ENCODE results near the gene B4GALT5. TPM values are rescaled to one million over a fixed set of nuclear protein-coding genes. Genes with fewer than 3 reads are reported as not detected.

The B4GALT5 gene
- total RNA-seq, 1 experiment from 2014 or later, result 77.0 TPM

DNA sequence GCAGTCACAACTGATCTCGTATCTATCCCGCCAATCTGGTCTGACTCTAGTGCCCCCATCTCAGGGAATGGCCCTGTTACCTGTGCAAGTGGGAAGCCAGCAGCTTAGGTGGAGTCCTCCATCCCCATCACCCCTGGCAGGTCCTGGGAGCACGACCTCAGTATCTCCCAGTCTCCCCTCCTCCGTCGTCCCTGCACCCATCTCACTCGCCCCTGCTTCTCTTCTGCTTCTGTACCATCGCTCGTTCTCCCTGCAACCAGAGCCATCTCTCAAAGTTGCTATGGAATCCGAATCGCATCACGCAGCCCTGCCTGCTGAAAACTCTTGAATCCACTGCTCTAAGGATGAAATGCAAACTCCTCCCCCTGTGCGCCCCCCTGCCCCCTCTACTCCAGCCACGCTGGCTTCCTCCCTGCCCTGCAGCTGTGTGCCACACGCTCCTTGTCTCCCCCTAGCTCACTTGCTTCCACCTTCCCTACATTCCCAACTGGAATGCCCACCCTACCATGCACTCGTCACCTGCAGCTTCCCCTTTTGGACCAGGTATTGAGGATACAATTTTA is 81.7 kb downstream of the B4GALT5 start:
- no CpG with 5 or more reads among the region's 15 CpGs for WGBS (ENCODE audit: extremely low coverage, insufficient read length, low lambda C conversion rate)
- H3K27ac ChIP-seq (ENCODE audit: insufficient read length, low read depth, low read length), result no peak overlapping the region

More for the DNA sequence above, 81.7 kb downstream of the B4GALT5 start:
- Histone ChIP-seq H4K20me1 (ENCODE audit: control insufficient read depth, insufficient read depth, insufficient read length) (no peaks in the 10 kb centered on the region), H3K9me3 (ENCODE audit: control insufficient read depth, low read depth, low read length) (no peaks in the 10 kb centered on the region), H3K79me2 (ENCODE audit: insufficient read depth, low read length) (no peaks in the 10 kb centered on the region), H3K27me3 (ENCODE audit: insufficient read depth, low read length) (no peaks in the 10 kb centered on the region), H3K4ac (ENCODE audit: low read depth, low read length) (no peak overlapping the region), H4K8ac (replicated peaks; ENCODE audit: insufficient read length, low read depth, low read length) (no peak overlapping the region), H4K5ac (ENCODE audit: insufficient read length, low read depth, low read length) (no peak overlapping the region), H2BK12ac (ENCODE audit: insufficient read length, low read depth, low read length) (no peak overlapping the region), H2BK5ac (ENCODE audit: insufficient read length, low read length) (no peak overlapping the region), H3K23ac (ENCODE audit: insufficient read length, low read depth, low read length) (no peak overlapping the region), H3K56ac (ENCODE audit: insufficient read length, low read depth, low read length) (no peak overlapping the region), H3K23me2 (ENCODE audit: insufficient read length, low read depth, low read length, poor library complexity, severe bottlenecking) (no peaks in the 10 kb centered on the region), H3K9ac (ENCODE audit: extremely low read depth, insufficient read length, low read length) (no peak overlapping the region), H2AK5ac (ENCODE audit: insufficient read length, low read length) (no peak overlapping the region), H2BK20ac (ENCODE audit: low read depth, low read length, poor library complexity, severe bottlenecking) (no peak overlapping the region), H2BK120ac (ENCODE audit: low read depth, low read length, poor library complexity, severe bottlenecking) (no peak overlapping the region), H2BK15ac (ENCODE audit: low read depth, low read length) (no peak overlapping the region), H2AFZ (ENCODE audit: low read length) (no peak overlapping the region), H3K4me1 (ENCODE audit: insufficient read depth, low read length) (peaks cover 5% of the 10 kb centered on the region), H4K91ac (ENCODE audit: insufficient read length, low read depth, low read length) (no peak overlapping the region), H3T11ph (ENCODE audit: low read length) (no peak overlapping the region), H3K79me1 (ENCODE audit: insufficient read depth, low read depth, low read length, poor library complexity, severe bottlenecking) (no peaks in the 10 kb centered on the region), H3K18ac (ENCODE audit: insufficient read length, low read depth, low read length) (no peak overlapping the region), H3K14ac (ENCODE audit: insufficient read depth, low read length) (no peak overlapping the region), H3K4me2 (ENCODE audit: insufficient read depth, insufficient read length, low read length) (no peak overlapping the region)
- TF ChIP-seq, protein P1, sequence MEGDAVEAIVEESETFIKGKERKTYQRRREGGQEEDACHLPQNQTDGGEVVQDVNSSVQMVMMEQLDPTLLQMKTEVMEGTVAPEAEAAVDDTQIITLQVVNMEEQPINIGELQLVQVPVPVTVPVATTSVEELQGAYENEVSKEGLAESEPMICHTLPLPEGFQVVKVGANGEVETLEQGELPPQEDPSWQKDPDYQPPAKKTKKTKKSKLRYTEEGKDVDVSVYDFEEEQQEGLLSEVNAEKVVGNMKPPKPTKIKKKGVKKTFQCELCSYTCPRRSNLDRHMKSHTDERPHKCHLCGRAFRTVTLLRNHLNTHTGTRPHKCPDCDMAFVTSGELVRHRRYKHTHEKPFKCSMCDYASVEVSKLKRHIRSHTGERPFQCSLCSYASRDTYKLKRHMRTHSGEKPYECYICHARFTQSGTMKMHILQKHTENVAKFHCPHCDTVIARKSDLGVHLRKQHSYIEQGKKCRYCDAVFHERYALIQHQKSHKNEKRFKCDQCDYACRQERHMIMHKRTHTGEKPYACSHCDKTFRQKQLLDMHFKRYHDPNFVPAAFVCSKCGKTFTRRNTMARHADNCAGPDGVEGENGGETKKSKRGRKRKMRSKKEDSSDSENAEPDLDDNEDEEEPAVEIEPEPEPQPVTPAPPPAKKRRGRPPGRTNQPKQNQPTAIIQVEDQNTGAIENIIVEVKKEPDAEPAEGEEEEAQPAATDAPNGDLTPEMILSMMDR (conservative IDR thresholded peaks at IDR 0.05), result no peak
- H3K9me3 Mint-ChIP-seq, result no peaks in the 10 kb centered on the region; a peak in 1 of 5 replicates
- H3K27me3 Mint-ChIP-seq (ENCODE audit: low read depth), result no peaks in the 10 kb centered on the region
- peak; percentile 43 for DNase-seq
- peaks cover 51 to 63% of the 10 kb centered on the region in 2 experiments for H3K4me1 Mint-ChIP-seq
- H3K36me3 Mint-ChIP-seq (ENCODE audit: insufficient read depth in 1 of 3, low read depth in 3 of 3), result peaks cover 21 to 37% (median 32%) of the 10 kb centered on the region in 3 experiments; a peak in 6 of 7 replicates
- H3K27ac Mint-ChIP-seq, result peak overlapping the region; percentile 21 to 95 (median 84); a peak in 6 of 7 replicates
- H3K4me3 Mint-ChIP-seq, result no peak overlapping the region
